Fibroblast of lung (primary cell): ENCODE measurements around the gene FAM53C. TPM values are rescaled to one million over a fixed set of nuclear protein-coding genes. Genes with fewer than 3 reads are reported as not detected.

Source experiments
- DNase-seq, 2 donors: peaks; one replicate each; pipeline versions ENCODE4 v3.0.0 to v3.0.0-alpha.2; 2010; ENCODE audit warnings: low read depth in 2 of 2
- H2AFZ ChIP-seq: 2 replicates; pipeline ENCODE4 v1.5.1; 2012; ENCODE audit warnings: low read length, control low read depth, inconsistent platforms
- H3K27ac ChIP-seq: 2 replicates; pipeline ENCODE4 v1.5.1; 2011; ENCODE audit warnings: low read length, control low read depth; ENCODE audit not compliant: insufficient read depth
- H3K27me3 ChIP-seq: 2 replicates; pipeline ENCODE4 v1.5.1; 2011; ENCODE audit warnings: mild to moderate bottlenecking, low read length; ENCODE audit not compliant: control insufficient read depth, insufficient read depth
- H3K36me3 ChIP-seq: 2 replicates; pipeline ENCODE4 v1.5.1; 2011; ENCODE audit warnings: low read length; ENCODE audit not compliant: control insufficient read depth, insufficient read depth
- H3K4me1 ChIP-seq: 2 replicates; pipeline ENCODE4 v1.5.1; 2011; ENCODE audit warnings: low read length; ENCODE audit not compliant: control insufficient read depth, insufficient read depth; ENCODE audit errors: extremely low read depth
- H3K4me2 ChIP-seq: 2 replicates; pipeline ENCODE4 v1.5.1; 2011; ENCODE audit warnings: low read length, control low read depth; ENCODE audit not compliant: insufficient read depth; ENCODE audit errors: extremely low read depth
- H3K4me3 ChIP-seq, 4 experiments: fragments of 200-600 bp in 1 of 4; sonication (generic) in 1 of 4; replicated peaks in 1 of 4; 2 replicates each; pipeline ENCODE4 v1.5.1; 2011 to 2016; ENCODE audit warnings: low read length in 4 of 4, low read depth in 3 of 4, mild to moderate bottlenecking in 3 of 4, control low read depth in 2 of 4, inconsistent platforms in 1 of 4, mixed read lengths in 1 of 4; ENCODE audit not compliant: insufficient read depth in 1 of 4; ENCODE audit errors: control extremely low read depth in 1 of 4
- H3K79me2 ChIP-seq: 2 replicates; pipeline ENCODE4 v1.5.1; 2012; ENCODE audit warnings: mild to moderate bottlenecking, low read length, inconsistent platforms; ENCODE audit not compliant: control insufficient read depth, insufficient read depth
- H3K9ac ChIP-seq: 2 replicates; pipeline ENCODE4 v1.5.1; 2011; ENCODE audit warnings: mild to moderate bottlenecking, low read length, control low read depth; ENCODE audit not compliant: insufficient read depth
- H3K9me3 ChIP-seq: 2 replicates; pipeline ENCODE4 v1.5.1; 2012; ENCODE audit warnings: low read depth, low read length; ENCODE audit not compliant: control insufficient read depth, insufficient read depth
- H4K20me1 ChIP-seq: 2 replicates; pipeline ENCODE4 v1.5.1; 2011; ENCODE audit warnings: low read length; ENCODE audit not compliant: control insufficient read depth, insufficient read depth; ENCODE audit errors: extremely low read depth
- EZH2 ChIP-seq: IDR thresholded peaks from 2 replicates; pipeline ENCODE4 v1.5.1; 2012; ENCODE audit warnings: low read length, control low read depth, mild to moderate bottlenecking; ENCODE audit errors: missing control alignments
- polyA plus RNA-seq, 2 donors: library from polyadenylated mRNA; depleted of rRNA in 1 of 2; stranded (reverse) in 1 of 2; unstranded in 1 of 2; fragments of >200 nt; gene quantifications; 2 replicates each; pipeline ENCODE4 v1.2.1, GENCODE V29; 2011 to 2012; ENCODE audit warnings: missing spikeins in 1 of 2
- total RNA-seq: library from RNA; depleted of rRNA; stranded (reverse); fragments of >200 nt; gene quantifications from 2 replicates; pipeline ENCODE4 v1.2.1, GENCODE V29; 2014
- TF ChIP-seq, protein P1 (sequence below), 2 donors: IDR thresholded peaks in 1 of 2; conservative IDR thresholded peaks in 1 of 2; 1 replicate in 1 of 2; 2 replicates in 1 of 2; pipeline ENCODE4 v1.5.1; 2011 to 2012; ENCODE audit warnings: low read length in 2 of 2, control low read depth in 1 of 2, inconsistent platforms in 1 of 2, low read depth in 1 of 2, mild to moderate bottlenecking in 1 of 2

Gene FAM53C
- total and polyA plus RNA-seq, 2 donors (not counting 1 experiment from before 2014, with no cell fraction given): 30.3 to 44.9 TPM

DNA sequence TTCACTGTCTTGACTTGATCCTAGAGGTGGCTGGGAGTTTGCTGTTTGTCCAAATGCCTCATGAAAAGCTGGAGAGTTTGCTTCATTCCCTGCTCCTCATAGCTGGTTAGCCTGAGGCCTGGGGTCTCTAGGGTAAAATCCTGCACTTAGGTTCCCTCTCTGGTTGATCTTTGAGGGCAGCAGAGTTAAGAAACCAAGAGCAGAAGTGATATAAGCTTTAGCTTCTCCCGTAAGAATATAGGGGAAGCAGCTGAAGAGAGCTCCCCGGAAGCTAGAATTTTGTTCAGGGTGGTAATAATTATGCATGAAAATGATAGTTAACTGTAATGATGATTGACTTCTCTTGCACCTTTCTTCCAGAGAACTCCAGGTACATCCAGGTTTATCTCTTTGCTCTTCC lies 1.4 kb downstream of the FAM53C start:
- H3K4me3 ChIP-seq: peak overlapping the region; percentile 72 to 99 (median 86)
- H3K36me3 ChIP-seq: peaks cover 6% of the 10 kb centered on the region
- DNase-seq: no peak
- no peaks in the 10 kb centered on the region for H3K9me3 ChIP-seq
- no peak overlapping the region for H3K9ac ChIP-seq
- no peaks in the 10 kb centered on the region for H3K4me1 ChIP-seq
- TF ChIP-seq EZH2: no peak
- TF ChIP-seq, protein P1, sequence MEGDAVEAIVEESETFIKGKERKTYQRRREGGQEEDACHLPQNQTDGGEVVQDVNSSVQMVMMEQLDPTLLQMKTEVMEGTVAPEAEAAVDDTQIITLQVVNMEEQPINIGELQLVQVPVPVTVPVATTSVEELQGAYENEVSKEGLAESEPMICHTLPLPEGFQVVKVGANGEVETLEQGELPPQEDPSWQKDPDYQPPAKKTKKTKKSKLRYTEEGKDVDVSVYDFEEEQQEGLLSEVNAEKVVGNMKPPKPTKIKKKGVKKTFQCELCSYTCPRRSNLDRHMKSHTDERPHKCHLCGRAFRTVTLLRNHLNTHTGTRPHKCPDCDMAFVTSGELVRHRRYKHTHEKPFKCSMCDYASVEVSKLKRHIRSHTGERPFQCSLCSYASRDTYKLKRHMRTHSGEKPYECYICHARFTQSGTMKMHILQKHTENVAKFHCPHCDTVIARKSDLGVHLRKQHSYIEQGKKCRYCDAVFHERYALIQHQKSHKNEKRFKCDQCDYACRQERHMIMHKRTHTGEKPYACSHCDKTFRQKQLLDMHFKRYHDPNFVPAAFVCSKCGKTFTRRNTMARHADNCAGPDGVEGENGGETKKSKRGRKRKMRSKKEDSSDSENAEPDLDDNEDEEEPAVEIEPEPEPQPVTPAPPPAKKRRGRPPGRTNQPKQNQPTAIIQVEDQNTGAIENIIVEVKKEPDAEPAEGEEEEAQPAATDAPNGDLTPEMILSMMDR (conservative IDR thresholded peaks at IDR 0.05 in 1 of 2, IDR thresholded peaks at IDR 0.05 in 1 of 2; ENCODE audit: low read depth in 1 of 2, low read length in 2 of 2): no peak
- H3K27me3 ChIP-seq: no peaks in the 10 kb centered on the region
- H3K79me2 ChIP-seq: peaks cover 42% of the 10 kb centered on the region
- no peak overlapping the region for H2AFZ ChIP-seq
- peak overlapping the region; percentile 91 for H3K4me2 ChIP-seq
- H4K20me1 ChIP-seq: no peaks in the 10 kb centered on the region
- no peak overlapping the region for H3K27ac ChIP-seq

DNA sequence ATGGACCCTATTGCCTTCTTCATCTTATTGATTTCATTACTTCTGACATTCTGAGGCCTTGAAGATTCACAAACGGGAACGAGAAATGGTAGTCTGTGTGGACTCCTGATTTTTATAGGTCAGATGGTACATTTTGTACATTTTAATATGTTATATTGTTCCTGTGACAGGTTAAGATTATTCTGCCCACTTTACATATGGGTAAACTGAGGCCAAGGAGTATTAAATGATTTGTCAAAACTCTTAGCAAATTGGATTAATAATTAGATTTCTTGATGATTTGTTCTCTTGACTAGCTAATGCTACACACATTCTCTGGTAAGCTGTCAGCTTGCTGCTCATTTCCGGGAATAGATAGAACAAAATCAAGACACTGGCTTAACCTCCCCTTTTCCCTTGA lies 1.9 kb downstream of the FAM53C start:
- H2AFZ ChIP-seq: no peak overlapping the region
- no peaks in the 10 kb centered on the region for H3K27me3 ChIP-seq
- H3K4me1 ChIP-seq: no peaks in the 10 kb centered on the region
- H4K20me1 ChIP-seq: no peaks in the 10 kb centered on the region
- no peak overlapping the region for H3K9ac ChIP-seq
- H3K79me2 ChIP-seq: peaks cover 42% of the 10 kb centered on the region
- peak overlapping the region in 2 of 4 experiments; percentile 97 to 99 for H3K4me3 ChIP-seq
- H3K4me2 ChIP-seq: peak overlapping the region; percentile 91
- H3K36me3 ChIP-seq: peaks cover 9% of the 10 kb centered on the region
- no peak overlapping the region for H3K27ac ChIP-seq
- H3K9me3 ChIP-seq: no peaks in the 10 kb centered on the region
- TF ChIP-seq EZH2: no peak
- TF ChIP-seq, protein P1 (conservative IDR thresholded peaks at IDR 0.05 in 1 of 2, IDR thresholded peaks at IDR 0.05 in 1 of 2; ENCODE audit: low read depth in 1 of 2, low read length in 2 of 2): no peak
- no peak for DNase-seq

DNA sequence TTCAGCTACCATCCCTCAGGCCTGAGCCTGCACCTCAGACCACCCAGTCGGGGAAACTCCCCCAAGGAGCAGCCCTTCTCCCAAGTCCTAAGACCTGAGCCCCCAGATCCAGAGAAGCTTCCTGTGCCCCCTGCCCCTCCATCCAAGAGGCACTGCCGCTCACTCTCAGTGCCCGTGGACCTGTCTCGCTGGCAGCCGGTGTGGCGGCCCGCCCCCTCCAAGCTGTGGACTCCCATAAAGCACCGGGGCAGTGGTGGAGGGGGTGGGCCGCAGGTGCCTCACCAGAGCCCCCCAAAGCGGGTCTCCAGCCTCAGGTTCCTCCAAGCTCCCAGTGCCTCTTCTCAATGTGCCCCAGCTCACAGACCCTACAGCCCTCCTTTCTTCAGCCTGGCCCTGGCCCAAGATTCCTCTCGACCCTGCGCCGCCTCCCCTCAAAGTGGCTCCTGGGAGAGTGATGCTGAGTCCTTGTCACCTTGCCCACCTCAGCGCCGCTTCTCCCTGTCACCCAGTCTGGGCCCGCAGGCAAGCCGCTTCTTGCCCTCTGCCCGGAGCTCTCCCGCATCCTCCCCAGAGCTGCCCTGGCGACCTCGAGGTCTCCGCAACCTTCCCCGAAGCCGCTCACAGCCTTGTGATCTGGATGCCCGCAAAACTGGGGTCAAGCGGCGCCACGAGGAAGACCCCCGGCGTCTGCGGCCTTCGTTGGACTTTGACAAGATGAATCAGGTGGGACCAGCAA lies 7.0 kb downstream of the FAM53C start:
- Histone ChIP-seq H4K20me1 (no peaks in the 10 kb centered on the region), H2AFZ (no peak overlapping the region), H3K27ac (no peak overlapping the region), H3K4me3 (no peak overlapping the region), H3K36me3 (peaks cover 28% of the 10 kb centered on the region), H3K9ac (no peak overlapping the region), H3K9me3 (no peaks in the 10 kb centered on the region), H3K4me2 (no peak overlapping the region), H3K4me1 (no peaks in the 10 kb centered on the region), H3K27me3 (no peaks in the 10 kb centered on the region), H3K79me2 (peaks cover 24% of the 10 kb centered on the region)
- no peak for DNase-seq
- TF ChIP-seq EZH2: no peak
- TF ChIP-seq, protein P1 (conservative IDR thresholded peaks at IDR 0.05 in 1 of 2, IDR thresholded peaks at IDR 0.05 in 1 of 2; ENCODE audit: low read depth in 1 of 2, low read length in 2 of 2): no peak
